ENCODE data around the gene CALHM4.

The CALHM4 gene, protein sequence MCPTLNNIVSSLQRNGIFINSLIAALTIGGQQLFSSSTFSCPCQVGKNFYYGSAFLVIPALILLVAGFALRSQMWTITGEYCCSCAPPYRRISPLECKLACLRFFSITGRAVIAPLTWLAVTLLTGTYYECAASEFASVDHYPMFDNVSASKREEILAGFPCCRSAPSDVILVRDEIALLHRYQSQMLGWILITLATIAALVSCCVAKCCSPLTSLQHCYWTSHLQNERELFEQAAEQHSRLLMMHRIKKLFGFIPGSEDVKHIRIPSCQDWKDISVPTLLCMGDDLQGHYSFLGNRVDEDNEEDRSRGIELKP

GRCh38 chr6:116553451-116553850 is at the start of gene CALHM4:
TSS of gene CALHM4 (plus strand) at chr6:116553751. CDS start at chr6:116553794, 43 bp downstream.
- DNase-seq: no peak
- H3K27me3 Mint-ChIP-seq: peaks cover 13% of the 10 kb centered on the region
- H3K9me3 Mint-ChIP-seq: no peaks in the 10 kb centered on the region
- H3K4me3 Mint-ChIP-seq: no peak within 1 kb of the TSS
- H3K27ac Mint-ChIP-seq: no peak within 1 kb of the TSS
- H3K4me1 Mint-ChIP-seq (ENCODE audit: low read depth): no peaks in the 10 kb centered on the region
- no peaks in the 10 kb centered on the region for H3K36me3 Mint-ChIP-seq (ENCODE audit: low read depth)

DNA sequence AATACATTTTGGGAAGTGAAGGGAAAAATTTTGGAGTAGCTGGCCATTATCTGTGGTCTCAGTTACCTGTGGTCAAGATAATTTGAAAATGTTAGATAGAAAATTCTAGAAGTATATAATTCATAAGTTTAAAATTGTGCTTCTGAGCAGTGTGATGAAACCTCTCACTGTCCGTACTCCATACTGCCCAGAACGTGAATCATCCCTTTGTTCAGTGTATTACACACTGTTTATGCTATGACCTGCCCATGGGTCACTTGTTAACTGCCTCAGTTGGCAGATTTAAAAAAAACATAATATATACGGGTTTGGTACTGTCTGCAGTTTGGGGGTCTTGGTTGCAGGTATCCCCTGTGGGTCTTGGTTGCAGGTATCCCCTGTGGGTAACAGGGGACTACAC is 46.2 kb upstream of the CALHM4 start:
- H3K4me3 Mint-ChIP-seq: no peak overlapping the region
- H3K27ac Mint-ChIP-seq: no peak overlapping the region
- no peak for DNase-seq
- no peaks in the 10 kb centered on the region for H3K36me3 Mint-ChIP-seq (ENCODE audit: low read depth)
- peaks cover 16% of the 10 kb centered on the region for H3K9me3 Mint-ChIP-seq
- peaks cover 21% of the 10 kb centered on the region for H3K27me3 Mint-ChIP-seq
- H3K4me1 Mint-ChIP-seq (ENCODE audit: low read depth): no peaks in the 10 kb centered on the region

GRCh38 chr6:116508527-116508926 is 45.0 kb upstream of the CALHM4 start:
- DNase-seq: no peak
- Mint-ChIP-seq H3K4me3 (no peak overlapping the region), H3K36me3 (ENCODE audit: low read depth) (no peaks in the 10 kb centered on the region), H3K27ac (no peak overlapping the region), H3K4me1 (ENCODE audit: low read depth) (no peaks in the 10 kb centered on the region), H3K27me3 (peaks cover 11% of the 10 kb centered on the region), H3K9me3 (peaks cover 11% of the 10 kb centered on the region)

GRCh38 chr6:116511424-116512110 is 42.0 kb upstream of the CALHM4 start, which contains the start of gene CALHM5:
TSS of gene CALHM5 (plus strand) at chr6:116511639. CDS start at chr6:116511697, 58 bp downstream.
- no peak for DNase-seq
- Mint-ChIP-seq H3K9me3 (peaks cover 9% of the 10 kb centered on the region), H3K4me1 (ENCODE audit: low read depth) (no peaks in the 10 kb centered on the region), H3K27me3 (peaks cover under 1% of the 10 kb centered on the region), H3K4me3 (no peak within 1 kb of the TSS), H3K36me3 (ENCODE audit: low read depth) (no peaks in the 10 kb centered on the region), H3K27ac (no peak within 1 kb of the TSS)

DNA sequence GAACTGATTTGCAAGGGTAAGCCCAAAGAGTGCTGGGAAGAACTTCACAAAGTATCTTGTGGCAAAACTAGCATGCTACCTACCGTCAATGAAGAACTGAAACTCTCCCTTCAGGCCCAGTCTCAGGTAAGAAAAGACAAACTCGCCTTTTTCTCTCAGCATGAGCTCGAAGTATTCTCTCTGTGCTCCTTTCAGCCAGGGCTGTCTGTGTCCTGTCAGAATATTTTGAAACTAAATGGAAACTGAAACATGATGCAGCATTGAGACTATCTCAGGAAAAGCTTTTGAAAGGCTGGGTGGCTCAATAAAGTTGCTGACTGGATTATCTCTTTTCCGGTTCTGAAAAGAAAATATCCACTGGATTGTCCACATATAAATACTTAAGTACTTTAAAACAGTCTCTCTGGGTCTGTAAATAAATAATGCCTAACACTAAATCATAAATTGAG is 41.4 kb upstream of the CALHM4 start:
- Mint-ChIP-seq H3K4me1 (ENCODE audit: low read depth) (no peaks in the 10 kb centered on the region), H3K27me3 (no peaks in the 10 kb centered on the region), H3K9me3 (peaks cover 9% of the 10 kb centered on the region), H3K4me3 (no peak overlapping the region), H3K36me3 (ENCODE audit: low read depth) (no peaks in the 10 kb centered on the region), H3K27ac (no peak overlapping the region)
- DNase-seq: no peak

DNA sequence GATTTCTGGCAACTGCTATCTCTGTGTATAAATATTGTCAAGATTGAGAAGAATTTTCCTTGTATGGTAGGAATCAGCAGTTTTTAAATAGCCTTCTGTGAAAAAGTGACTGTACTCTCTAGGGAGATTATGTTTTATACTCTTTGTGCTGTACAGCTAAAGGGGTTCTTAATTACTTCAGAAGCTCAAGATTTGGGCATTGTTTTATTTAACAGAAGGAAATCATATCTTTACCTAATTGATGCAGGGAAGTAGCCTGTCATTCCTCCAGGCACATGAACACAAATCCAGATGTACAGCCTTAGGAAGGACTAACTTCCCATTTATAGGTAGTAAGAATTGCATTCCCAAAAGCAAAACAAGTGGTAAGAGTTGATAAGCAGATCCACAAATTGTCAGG is 40.8 kb upstream of the CALHM4 start:
- Mint-ChIP-seq H3K27ac (no peak overlapping the region), H3K4me3 (no peak overlapping the region), H3K27me3 (no peaks in the 10 kb centered on the region), H3K9me3 (peaks cover 9% of the 10 kb centered on the region), H3K4me1 (ENCODE audit: low read depth) (no peaks in the 10 kb centered on the region), H3K36me3 (ENCODE audit: low read depth) (no peaks in the 10 kb centered on the region)
- no peak for DNase-seq

GRCh38 chr6:116513224-116513875 is 40.2 kb upstream of the CALHM4 start:
- H3K36me3 Mint-ChIP-seq (ENCODE audit: low read depth): no peaks in the 10 kb centered on the region
- H3K9me3 Mint-ChIP-seq: peaks cover 5% of the 10 kb centered on the region
- H3K27ac Mint-ChIP-seq: no peak overlapping the region
- DNase-seq: no peak
- H3K27me3 Mint-ChIP-seq: no peaks in the 10 kb centered on the region
- no peak overlapping the region for H3K4me3 Mint-ChIP-seq
- no peaks in the 10 kb centered on the region for H3K4me1 Mint-ChIP-seq (ENCODE audit: low read depth)

GRCh38 chr6:116514111-116514510 is 39.4 kb upstream of the CALHM4 start:
- DNase-seq: no peak
- Mint-ChIP-seq H3K4me3 (no peak overlapping the region), H3K27me3 (no peaks in the 10 kb centered on the region), H3K27ac (no peak overlapping the region), H3K4me1 (ENCODE audit: low read depth) (no peaks in the 10 kb centered on the region), H3K9me3 (no peaks in the 10 kb centered on the region), H3K36me3 (ENCODE audit: low read depth) (no peaks in the 10 kb centered on the region)

DNA sequence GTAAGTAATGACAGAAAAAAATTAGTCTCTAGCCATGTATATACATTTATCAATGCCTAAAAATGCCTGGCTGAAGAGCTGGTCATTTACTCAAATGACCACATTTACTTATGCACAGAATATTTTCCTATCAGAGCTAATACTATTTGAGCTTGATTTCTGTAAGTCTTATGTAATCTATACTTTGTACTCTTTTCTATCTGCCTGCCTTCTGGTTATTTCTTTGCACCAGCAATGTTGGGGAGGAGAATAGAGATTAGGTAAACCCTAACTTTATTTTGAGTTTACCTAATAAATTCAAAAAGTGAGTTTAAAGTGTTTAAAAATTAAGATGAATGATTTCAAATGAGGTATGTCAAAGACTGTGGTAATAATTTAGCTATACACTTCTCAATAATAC is 38.4 kb upstream of the CALHM4 start:
- Mint-ChIP-seq H3K27me3 (no peaks in the 10 kb centered on the region), H3K9me3 (no peaks in the 10 kb centered on the region), H3K27ac (no peak overlapping the region), H3K4me1 (ENCODE audit: low read depth) (no peaks in the 10 kb centered on the region), H3K36me3 (ENCODE audit: low read depth) (no peaks in the 10 kb centered on the region), H3K4me3 (no peak overlapping the region)
- no peak for DNase-seq

- Mint-ChIP-seq H3K36me3 (ENCODE audit: low read depth) (no peaks in the 10 kb centered on the region), H3K27me3 (no peaks in the 10 kb centered on the region), H3K27ac (no peak overlapping the region), H3K9me3 (no peaks in the 10 kb centered on the region), H3K4me3 (no peak overlapping the region), H3K4me1 (ENCODE audit: low read depth) (no peaks in the 10 kb centered on the region)
- DNase-seq: no peak
Observed at GRCh38 chr6:116518621-116519368, 34.8 kb upstream of the CALHM4 start.

DNA sequence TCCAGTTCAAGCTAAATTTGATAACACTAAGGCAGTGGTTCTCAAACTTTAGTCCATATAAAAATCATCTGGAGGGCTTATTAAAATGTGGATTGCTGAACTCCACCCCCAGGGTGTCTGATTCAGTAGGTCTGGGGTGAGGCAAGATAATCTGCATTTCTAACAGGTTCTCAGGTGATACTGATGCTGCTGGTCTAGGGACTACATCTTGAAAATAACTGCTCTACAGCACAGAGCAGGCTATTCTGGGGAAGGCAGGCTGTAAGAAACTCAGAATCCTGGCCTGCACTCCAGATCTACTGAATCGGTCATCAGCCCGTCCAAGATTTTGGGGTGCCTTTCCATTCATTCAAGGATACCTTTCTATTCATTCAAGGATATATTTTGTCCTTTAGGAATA is 30.7 kb upstream of the CALHM4 start:
- no peak overlapping the region for H3K4me3 Mint-ChIP-seq
- no peak overlapping the region for H3K27ac Mint-ChIP-seq
- peaks cover 3% of the 10 kb centered on the region for H3K27me3 Mint-ChIP-seq
- H3K36me3 Mint-ChIP-seq (ENCODE audit: low read depth): no peaks in the 10 kb centered on the region
- no peaks in the 10 kb centered on the region for H3K4me1 Mint-ChIP-seq (ENCODE audit: low read depth)
- no peaks in the 10 kb centered on the region for H3K9me3 Mint-ChIP-seq
- DNase-seq: no peak

DNA sequence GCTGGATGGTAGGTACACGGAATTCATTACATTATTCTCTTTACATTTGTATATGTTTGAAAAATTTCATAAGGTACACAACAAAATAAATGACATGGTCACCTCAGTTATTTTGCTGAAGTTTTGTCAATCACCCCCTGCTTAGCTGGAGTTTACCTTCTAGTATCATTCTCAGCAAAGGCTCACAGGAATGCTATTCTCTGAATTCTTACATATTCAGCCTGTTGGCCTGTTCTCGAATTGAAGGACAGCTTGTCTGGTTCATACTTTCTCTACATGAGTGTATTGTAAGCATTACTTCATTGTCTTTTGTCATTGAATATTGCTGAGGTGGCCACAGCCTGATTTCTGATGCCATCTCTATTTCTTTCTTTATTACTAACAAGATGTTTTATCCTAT is 29.3 kb upstream of the CALHM4 start:
- peaks cover 3% of the 10 kb centered on the region for H3K27me3 Mint-ChIP-seq
- H3K9me3 Mint-ChIP-seq: no peaks in the 10 kb centered on the region
- no peak for DNase-seq
- no peak overlapping the region for H3K27ac Mint-ChIP-seq
- no peak overlapping the region for H3K4me3 Mint-ChIP-seq
- H3K36me3 Mint-ChIP-seq (ENCODE audit: low read depth): no peaks in the 10 kb centered on the region
- no peaks in the 10 kb centered on the region for H3K4me1 Mint-ChIP-seq (ENCODE audit: low read depth)

- H3K36me3 Mint-ChIP-seq (ENCODE audit: low read depth): no peaks in the 10 kb centered on the region
- no peak overlapping the region for H3K4me3 Mint-ChIP-seq
- peaks cover 16% of the 10 kb centered on the region for H3K27me3 Mint-ChIP-seq
- no peaks in the 10 kb centered on the region for H3K4me1 Mint-ChIP-seq (ENCODE audit: low read depth)
- no peaks in the 10 kb centered on the region for H3K9me3 Mint-ChIP-seq
- DNase-seq: no peak
- H3K27ac Mint-ChIP-seq: no peak overlapping the region
Observed at GRCh38 chr6:116528133-116528532, 25.4 kb upstream of the CALHM4 start.

- DNase-seq: no peak
- Mint-ChIP-seq H3K4me1 (ENCODE audit: low read depth) (no peaks in the 10 kb centered on the region), H3K9me3 (no peaks in the 10 kb centered on the region), H3K27ac (no peak overlapping the region), H3K36me3 (ENCODE audit: low read depth) (no peaks in the 10 kb centered on the region), H3K27me3 (peaks cover 17% of the 10 kb centered on the region), H3K4me3 (no peak overlapping the region)
Observed at GRCh38 chr6:116528780-116529179, 24.8 kb upstream of the CALHM4 start.
